Right atrium auricular region (tissue), 2 donors: ENCODE data around the gene NEAT1. TPM values are rescaled to one million over a fixed set of nuclear protein-coding genes. Genes with fewer than 3 reads are reported as not detected.

Experiments
- DNase-seq: peaks from one replicate; pipeline ENCODE4 v3.0.0-alpha.2; 2019; ENCODE audit warnings: low spot score
- H3K27ac ChIP-seq, 2 donors: fragments of 200-600 bp; sonication (generic); 1 replicate in 1 of 2; 2 replicates in 1 of 2; pipeline ENCODE4 v1.5.1; 2016 to 2019
- H3K27me3 ChIP-seq, 2 donors: fragments of 200-600 bp; sonication (generic); one replicate each; pipeline versions ENCODE4 v1.5.1 to v1.6.0; 2017 to 2019
- H3K36me3 ChIP-seq: fragments of 200-600 bp; sonication (generic); one replicate; pipeline ENCODE4 v1.5.1; 2016
- H3K4me1 ChIP-seq, 2 donors: fragments of 200-600 bp; sonication (generic); one replicate each; pipeline versions ENCODE4 v1.5.1 to v1.6.0; 2017 to 2019
- H3K4me3 ChIP-seq, 2 donors: fragments of 200-600 bp; sonication (generic); 1 replicate in 1 of 2; 2 replicates in 1 of 2; pipeline ENCODE4 v1.5.1; 2017 to 2019; ENCODE audit warnings: mild to moderate bottlenecking in 1 of 2, moderate library complexity in 1 of 2
- H3K9me3 ChIP-seq, 2 donors: fragments of 200-600 bp; sonication (generic); one replicate each; pipeline ENCODE4 v1.5.1; 2019
- CTCF ChIP-seq, 2 donors: fragments of 200-600 bp; sonication (generic); IDR thresholded peaks; one replicate each; pipeline ENCODE4 v1.5.1; 2019; ENCODE audit warnings: antibody characterized with exemption in 2 of 2
- total RNA-seq, 2 donors: library from RNA; depleted of rRNA; stranded (reverse); fragments of >200 nt; gene quantifications; one replicate each; pipeline ENCODE4 v1.1.0, GENCODE V29; 2016

Gene NEAT1
- total RNA-seq, 2 donors from 2014 or later, result 43.7 to 52.5 TPM

- Histone ChIP-seq H3K27me3 (no peaks in the 10 kb centered on the region), H3K36me3 (peaks cover 77% of the 10 kb centered on the region), H3K4me1 (peaks cover 0 to 90% of the 10 kb centered on the region in 2 donors), H3K27ac (peak overlapping the region; percentile 99), H3K4me3 (peak overlapping the region in 1 of 2 donors; percentile 1), H3K9me3 (no peaks in the 10 kb centered on the region)
- no peak for TF ChIP-seq CTCF (IDR thresholded peaks at IDR 0.05)
- DNase-seq, result no peak
Measured at GRCh38 chr11:65432100-65432650, 9.6 kb downstream of the NEAT1 start.

DNA sequence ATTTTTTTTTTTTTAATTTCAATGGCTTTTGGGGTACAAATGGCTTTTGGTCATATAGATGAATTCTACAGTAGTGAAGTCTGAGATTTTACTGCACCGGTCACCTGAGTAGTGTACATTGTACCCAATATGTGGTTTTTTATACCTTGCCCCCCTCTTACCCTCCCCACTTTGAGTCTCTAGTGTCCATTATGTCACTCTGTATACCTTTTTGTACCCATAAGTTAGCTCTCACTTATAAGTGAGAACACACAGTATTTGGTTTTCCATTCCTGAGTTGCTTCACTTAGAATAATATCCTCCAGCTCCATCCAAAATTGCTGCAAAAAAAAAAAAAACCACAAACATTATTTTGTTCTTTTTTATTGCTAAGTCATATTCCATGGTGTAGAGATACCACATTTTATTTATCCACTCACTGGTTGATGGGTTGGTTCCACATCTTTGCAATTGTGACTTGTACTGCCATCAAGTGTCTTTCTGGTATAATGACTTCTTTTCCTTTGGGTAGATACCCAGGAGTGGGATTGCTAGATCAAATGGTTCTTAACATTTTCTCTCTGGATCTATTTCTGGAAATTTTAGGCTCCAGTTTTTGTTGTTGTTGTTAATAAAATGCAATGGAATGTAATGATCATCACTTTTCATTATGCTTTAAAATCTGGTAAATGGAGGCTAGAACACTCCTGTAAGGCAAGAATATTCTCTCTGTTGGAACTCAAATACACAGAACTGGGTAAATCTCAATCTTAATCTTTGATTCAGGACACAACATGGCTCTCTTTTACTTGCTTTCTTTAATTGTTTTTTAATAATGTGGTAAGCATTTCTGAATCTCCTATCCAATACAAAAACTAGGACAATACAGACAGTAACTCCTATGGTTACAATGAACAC is 10.3 kb downstream of the NEAT1 start:
- Histone ChIP-seq H3K36me3 (peaks cover 77% of the 10 kb centered on the region), H3K4me3 (no peak overlapping the region), H3K27ac (peak overlapping the region; percentile 68 to 99), H3K9me3 (no peaks in the 10 kb centered on the region), H3K4me1 (peaks cover 0 to 90% of the 10 kb centered on the region in 2 donors), H3K27me3 (no peaks in the 10 kb centered on the region)
- no peak for TF ChIP-seq CTCF (IDR thresholded peaks at IDR 0.05)
- no peak for DNase-seq

DNA sequence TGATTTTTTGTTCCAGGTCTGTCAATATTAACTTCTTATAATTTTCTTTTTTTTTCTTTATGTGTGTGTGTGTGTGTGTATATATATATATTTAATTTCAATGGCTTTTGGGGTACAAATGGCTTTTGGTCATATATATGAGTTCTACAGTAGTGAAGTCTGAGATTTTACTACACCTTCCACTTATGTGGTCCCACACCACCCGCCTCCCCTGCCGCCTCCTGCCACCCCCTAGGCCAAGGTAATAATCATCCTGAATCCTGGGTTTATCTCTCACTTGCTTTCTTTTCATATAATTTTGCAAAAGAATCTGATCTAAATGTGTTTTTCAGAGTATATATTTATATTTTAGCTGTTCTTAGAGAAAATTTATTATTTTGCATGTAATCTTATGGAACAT is 11.1 kb downstream of the NEAT1 start:
- H3K36me3 ChIP-seq, result peaks cover 79% of the 10 kb centered on the region
- peak overlapping the region; percentile 68 to 99 for H3K27ac ChIP-seq
- H3K9me3 ChIP-seq, result no peaks in the 10 kb centered on the region
- no peak overlapping the region for H3K4me3 ChIP-seq
- DNase-seq, result peak; percentile 46
- H3K4me1 ChIP-seq, result peaks cover 0 to 88% of the 10 kb centered on the region in 2 donors
- no peaks in the 10 kb centered on the region for H3K27me3 ChIP-seq
- TF ChIP-seq CTCF (IDR thresholded peaks at IDR 0.05), result no peak

- peak overlapping the region in 1 of 2 donors; percentile 8 for H3K4me3 ChIP-seq
- H3K4me1 ChIP-seq, result peaks cover 0 to 89% of the 10 kb centered on the region in 2 donors
- no peaks in the 10 kb centered on the region for H3K27me3 ChIP-seq
- H3K27ac ChIP-seq, result peak overlapping the region; percentile 68 to 99
- peaks cover 84% of the 10 kb centered on the region for H3K36me3 ChIP-seq
- no peaks in the 10 kb centered on the region for H3K9me3 ChIP-seq
- DNase-seq, result peak; percentile 53
- TF ChIP-seq CTCF (IDR thresholded peaks at IDR 0.05), result no peak
Measured at GRCh38 chr11:65434057-65434666, 11.6 kb downstream of the NEAT1 start.

DNA sequence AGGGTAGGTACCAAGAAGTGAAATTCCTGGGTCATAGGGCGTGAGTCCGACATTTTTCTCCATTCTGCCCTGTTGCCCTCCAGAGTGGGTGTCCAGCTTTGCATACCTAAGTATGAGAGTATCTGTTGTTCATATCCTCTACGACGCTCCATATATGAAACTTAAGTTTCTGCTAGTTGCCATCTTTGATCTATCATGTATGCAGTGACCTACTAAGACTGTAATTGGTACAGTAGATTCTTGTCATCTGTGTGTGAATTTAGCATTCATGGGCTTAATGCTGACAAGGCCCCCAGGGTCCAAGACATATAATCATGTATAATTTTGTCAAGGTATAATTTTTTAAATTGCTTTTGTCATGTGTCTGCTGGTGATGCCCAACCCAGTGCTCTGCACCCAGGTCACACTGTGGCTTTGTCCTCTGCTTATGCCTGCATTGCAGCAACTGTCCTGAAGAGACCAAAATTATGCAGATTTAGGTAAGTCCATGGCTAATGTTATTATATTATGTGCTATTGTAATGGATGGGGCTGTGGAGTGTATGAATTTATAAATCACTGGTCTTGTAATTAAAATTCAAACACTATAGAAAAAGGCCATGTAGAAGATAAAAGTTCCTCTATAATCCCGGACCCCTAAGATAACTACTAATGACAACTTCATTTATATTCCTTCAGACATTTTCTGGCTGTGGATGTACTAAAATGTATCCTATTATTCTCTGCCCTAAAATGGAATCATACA is 12.2 kb downstream of the NEAT1 start:
- DNase-seq, result peak; percentile 55
- peak overlapping the region; percentile 68 to 99 for H3K27ac ChIP-seq
- H3K27me3 ChIP-seq, result no peaks in the 10 kb centered on the region
- TF ChIP-seq CTCF (IDR thresholded peaks at IDR 0.05), result no peak
- peak overlapping the region in 1 of 2 donors; percentile 8 for H3K4me3 ChIP-seq
- peaks cover 0 to 89% of the 10 kb centered on the region in 2 donors for H3K4me1 ChIP-seq
- H3K36me3 ChIP-seq, result peaks cover 86% of the 10 kb centered on the region
- H3K9me3 ChIP-seq, result no peaks in the 10 kb centered on the region
